Progenitor cell of endocrine pancreas (in vitro differentiated cells): ENCODE results near the gene SLC6A4. TPM values are rescaled to one million over a fixed set of nuclear protein-coding genes. Genes with fewer than 3 reads are reported as not detected.

ENCODE experiments used
- DNase-seq: peaks from one replicate; pipeline ENCODE4 v3.0.0; 2021; ENCODE audit warnings: low spot score; ENCODE audit not compliant: unreplicated experiment
- H3K27ac Mint-ChIP-seq: 2 replicates; pipeline ENCODE4 v1.8.0; 2021; ENCODE audit warnings: mild to moderate bottlenecking, moderate library complexity, mixed read lengths
- H3K27me3 Mint-ChIP-seq: 2 replicates; pipeline ENCODE4 v1.8.0; 2021; ENCODE audit warnings: mixed read lengths
- H3K36me3 Mint-ChIP-seq: 2 replicates; pipeline ENCODE4 v1.8.0; 2022; ENCODE audit warnings: mixed read lengths; ENCODE audit not compliant: insufficient read depth
- H3K4me1 Mint-ChIP-seq: 2 replicates; pipeline ENCODE4 v1.8.0; 2021; ENCODE audit warnings: low read depth, mixed read lengths
- H3K4me3 Mint-ChIP-seq: 2 replicates; pipeline ENCODE4 v1.8.0; 2021; ENCODE audit warnings: low read depth, mild to moderate bottlenecking, moderate library complexity, mixed read lengths
- H3K9me3 Mint-ChIP-seq: 2 replicates; pipeline ENCODE4 v1.8.0; 2021; ENCODE audit warnings: low read depth, mixed read lengths
- total RNA-seq: library from RNA; stranded (reverse); gene quantifications from 2 replicates; pipeline ENCODE4 v1.2.1, GENCODE V29; 2021
- TF ChIP-seq, protein P1 (sequence below): fragments of 200-600 bp; sonication (generic); IDR thresholded peaks from one replicate; pipeline ENCODE4 v1.5.0; 2021; ENCODE audit warnings: antibody characterized with exemption, mild to moderate bottlenecking; ENCODE audit not compliant: unreplicated experiment

SLC6A4 gene
- total RNA-seq, 1 donor from 2014 or later, result 0.96 TPM

GRCh38 chr17:30225919-30226553 is 9.5 kb downstream of the SLC6A4 start:
- TF ChIP-seq, protein P1, sequence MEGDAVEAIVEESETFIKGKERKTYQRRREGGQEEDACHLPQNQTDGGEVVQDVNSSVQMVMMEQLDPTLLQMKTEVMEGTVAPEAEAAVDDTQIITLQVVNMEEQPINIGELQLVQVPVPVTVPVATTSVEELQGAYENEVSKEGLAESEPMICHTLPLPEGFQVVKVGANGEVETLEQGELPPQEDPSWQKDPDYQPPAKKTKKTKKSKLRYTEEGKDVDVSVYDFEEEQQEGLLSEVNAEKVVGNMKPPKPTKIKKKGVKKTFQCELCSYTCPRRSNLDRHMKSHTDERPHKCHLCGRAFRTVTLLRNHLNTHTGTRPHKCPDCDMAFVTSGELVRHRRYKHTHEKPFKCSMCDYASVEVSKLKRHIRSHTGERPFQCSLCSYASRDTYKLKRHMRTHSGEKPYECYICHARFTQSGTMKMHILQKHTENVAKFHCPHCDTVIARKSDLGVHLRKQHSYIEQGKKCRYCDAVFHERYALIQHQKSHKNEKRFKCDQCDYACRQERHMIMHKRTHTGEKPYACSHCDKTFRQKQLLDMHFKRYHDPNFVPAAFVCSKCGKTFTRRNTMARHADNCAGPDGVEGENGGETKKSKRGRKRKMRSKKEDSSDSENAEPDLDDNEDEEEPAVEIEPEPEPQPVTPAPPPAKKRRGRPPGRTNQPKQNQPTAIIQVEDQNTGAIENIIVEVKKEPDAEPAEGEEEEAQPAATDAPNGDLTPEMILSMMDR, result no peak
- DNase-seq, result no peak
- no peaks in the 10 kb centered on the region for H3K9me3 Mint-ChIP-seq
- H3K27me3 Mint-ChIP-seq, result peaks cover 35% of the 10 kb centered on the region
- no peak overlapping the region for H3K4me3 Mint-ChIP-seq
- peaks cover 46% of the 10 kb centered on the region for H3K4me1 Mint-ChIP-seq
- no peak overlapping the region for H3K27ac Mint-ChIP-seq
- H3K36me3 Mint-ChIP-seq, result no peaks in the 10 kb centered on the region

DNA sequence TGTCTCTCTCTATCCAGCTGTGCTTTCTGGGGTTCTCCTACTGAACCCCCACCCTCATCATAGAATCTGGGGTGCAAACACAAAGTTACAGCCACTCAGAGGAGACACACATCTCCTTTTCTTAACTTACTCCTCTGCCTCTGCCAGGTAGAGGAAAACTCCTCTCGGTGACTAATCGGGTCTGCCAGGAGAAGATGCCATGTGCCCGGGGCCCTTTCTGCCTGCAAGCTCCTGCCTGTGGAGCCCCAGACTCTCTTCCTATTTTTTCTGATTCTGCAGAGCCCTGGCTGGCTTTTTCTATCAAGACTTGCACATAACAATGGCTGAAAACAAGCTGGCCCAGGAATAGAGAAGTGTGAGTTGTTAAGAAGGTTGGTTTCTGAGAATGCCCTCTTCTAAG is 10.4 kb downstream of the SLC6A4 start:
- no peaks in the 10 kb centered on the region for H3K36me3 Mint-ChIP-seq
- peak overlapping the region; percentile 58 for H3K27ac Mint-ChIP-seq
- H3K9me3 Mint-ChIP-seq, result no peaks in the 10 kb centered on the region
- H3K27me3 Mint-ChIP-seq, result peaks cover 27% of the 10 kb centered on the region
- H3K4me3 Mint-ChIP-seq, result no peak overlapping the region
- H3K4me1 Mint-ChIP-seq, result peaks cover 43% of the 10 kb centered on the region
- DNase-seq, result no peak
- TF ChIP-seq, protein P1, result no peak

GRCh38 chr17:30224419-30224960 is 11.0 kb downstream of the SLC6A4 start:
- DNase-seq, result no peak
- Mint-ChIP-seq H3K27me3 (peaks cover 24% of the 10 kb centered on the region), H3K36me3 (no peaks in the 10 kb centered on the region), H3K27ac (no peak overlapping the region), H3K4me1 (peaks cover 47% of the 10 kb centered on the region), H3K9me3 (no peaks in the 10 kb centered on the region), H3K4me3 (no peak overlapping the region)
- TF ChIP-seq, protein P1, result no peak

DNA sequence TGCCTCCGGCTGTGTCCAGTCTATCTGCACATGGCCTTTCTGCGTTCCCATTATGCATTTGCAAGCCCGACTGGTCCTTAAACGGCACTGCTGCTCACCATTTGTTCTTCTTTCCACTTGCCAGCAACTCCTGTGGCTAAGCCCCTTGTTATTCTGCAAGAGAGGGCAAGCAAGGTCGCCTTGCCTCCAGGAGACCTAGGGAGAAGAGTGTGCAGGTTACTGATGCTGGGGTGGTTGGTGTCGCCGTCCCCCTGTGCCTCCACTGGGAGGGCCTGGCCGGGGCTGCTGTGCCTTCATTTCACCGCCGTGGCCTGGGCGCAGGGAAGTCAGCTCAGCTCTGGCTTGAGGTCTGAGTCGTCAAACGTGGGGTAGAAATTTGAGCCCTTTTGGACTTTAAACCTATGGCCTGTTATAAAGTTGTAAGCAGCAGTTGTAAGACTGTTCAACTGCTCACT is 12.7 kb downstream of the SLC6A4 start:
- Mint-ChIP-seq H3K27ac (no peak overlapping the region), H3K36me3 (no peaks in the 10 kb centered on the region), H3K27me3 (peaks cover 31% of the 10 kb centered on the region), H3K4me1 (peaks cover 33% of the 10 kb centered on the region), H3K4me3 (no peak overlapping the region), H3K9me3 (no peaks in the 10 kb centered on the region)
- no peak for DNase-seq
- TF ChIP-seq, protein P1, result no peak

GRCh38 chr17:30222251-30222650 is 13.2 kb downstream of the SLC6A4 start:
- no peaks in the 10 kb centered on the region for H3K36me3 Mint-ChIP-seq
- no peak overlapping the region for H3K27ac Mint-ChIP-seq
- DNase-seq, result no peak
- peaks cover 33% of the 10 kb centered on the region for H3K4me1 Mint-ChIP-seq
- no peak overlapping the region for H3K4me3 Mint-ChIP-seq
- peaks cover 34% of the 10 kb centered on the region for H3K27me3 Mint-ChIP-seq
- TF ChIP-seq, protein P1, result no peak
- H3K9me3 Mint-ChIP-seq, result no peaks in the 10 kb centered on the region
